Hepatocyte (in vitro differentiated cells): Measurements from ENCODE around the gene MAGT1. TPM values are rescaled to one million over a fixed set of nuclear protein-coding genes. Genes with fewer than 3 reads are reported as not detected.

Experiments used
- DNase-seq: peaks from one replicate; pipeline ENCODE4 v3.0.0-alpha.2; 2016; ENCODE audit warnings: low spot score
- H2AFZ ChIP-seq: fragments of 200-600 bp; sonication (generic); 2 replicates; pipeline ENCODE4 v1.6.0; 2016; ENCODE audit warnings: antibody characterized with exemption, mild to moderate bottlenecking
- H3K27ac ChIP-seq: fragments of 200-600 bp; sonication (generic); 2 replicates; pipeline ENCODE4 v1.5.1; 2016; ENCODE audit warnings: mild to moderate bottlenecking
- H3K27me3 ChIP-seq: fragments of 200-600 bp; sonication (generic); 2 replicates; pipeline ENCODE4 v1.6.1; 2016
- H3K36me3 ChIP-seq: fragments of 200-600 bp; sonication (generic); replicated peaks from 2 replicates; pipeline ENCODE4 v1.5.1; 2016; ENCODE audit warnings: low read depth; ENCODE audit not compliant: insufficient read depth
- H3K4me1 ChIP-seq: fragments of 200-600 bp; sonication (generic); 2 replicates; pipeline ENCODE4 v1.5.1; 2016; ENCODE audit warnings: mild to moderate bottlenecking, moderate library complexity; ENCODE audit not compliant: insufficient read depth
- H3K4me2 ChIP-seq: fragments of 200-600 bp; sonication (generic); 2 replicates; pipeline ENCODE4 v1.6.0; 2016
- H3K4me3 ChIP-seq: fragments of 200-600 bp; sonication (generic); 2 replicates; pipeline ENCODE4 v1.5.1; 2016; ENCODE audit warnings: mild to moderate bottlenecking
- H3K79me2 ChIP-seq: fragments of 200-600 bp; sonication (generic); 2 replicates; pipeline ENCODE4 v1.6.0; 2017; ENCODE audit warnings: mild to moderate bottlenecking
- H3K9me2 ChIP-seq: fragments of 200-600 bp; sonication (generic); replicated peaks from 2 replicates; pipeline ENCODE4 v1.6.0; 2017; ENCODE audit warnings: mild to moderate bottlenecking; ENCODE audit not compliant: insufficient read depth
- H3K9me3 ChIP-seq: fragments of 200-600 bp; sonication (generic); 2 replicates; pipeline ENCODE4 v1.5.1; 2016; ENCODE audit warnings: low read depth, mild to moderate bottlenecking
- H4K20me1 ChIP-seq: fragments of 200-600 bp; sonication (generic); 2 replicates; pipeline ENCODE4 v1.6.0; 2016; ENCODE audit warnings: mild to moderate bottlenecking; ENCODE audit not compliant: insufficient read depth, poor library complexity, severe bottlenecking
- EZH2 ChIP-seq: fragments of 200-600 bp; sonication (generic); IDR thresholded peaks from 2 replicates; pipeline ENCODE4 v1.6.1; 2016; ENCODE audit warnings: antibody characterized with exemption, mild to moderate bottlenecking, borderline replicate concordance
- EZH2phosphoT487 ChIP-seq: fragments of 200-600 bp; sonication (generic); IDR thresholded peaks from one replicate; pipeline ENCODE4 v1.6.1; 2018; ENCODE audit warnings: antibody characterized with exemption, mild to moderate bottlenecking, low read depth, moderate library complexity; ENCODE audit not compliant: unreplicated experiment, severe bottlenecking
- WGBS: methylation state at CpG from one replicate; pipeline ENCODE4 v1.1.6; 2016; ENCODE audit warnings: low lambda C conversion rate; ENCODE audit errors: missing lambda C conversion rate; 5-methylcytosine and 5-hydroxymethylcytosine counted together
- polyA plus RNA-seq: library from polyadenylated mRNA; unstranded; fragments of >200 nt; fragmentation: Nextera tagmentation; extraction: Ambion mirVana; gene quantifications from 2 replicates; pipeline ENCODE4 v1.2.1, GENCODE V29; 2016
- total RNA-seq: library from RNA; depleted of rRNA; stranded (reverse); fragments of >200 nt; gene quantifications from 2 replicates; pipeline ENCODE4 v1.2.3, GENCODE V29; 2014
- TF ChIP-seq, protein P1 (sequence below): fragments of 200-600 bp; sonication (generic); IDR thresholded peaks from 2 replicates; pipeline ENCODE4 v1.5.1; 2016; ENCODE audit warnings: antibody characterized with exemption, mild to moderate bottlenecking; ENCODE audit not compliant: poor library complexity

The MAGT1 gene
- total and polyA plus RNA-seq, 2 experiments from 2014 or later, result 35.0 to 88.4 TPM

DNA sequence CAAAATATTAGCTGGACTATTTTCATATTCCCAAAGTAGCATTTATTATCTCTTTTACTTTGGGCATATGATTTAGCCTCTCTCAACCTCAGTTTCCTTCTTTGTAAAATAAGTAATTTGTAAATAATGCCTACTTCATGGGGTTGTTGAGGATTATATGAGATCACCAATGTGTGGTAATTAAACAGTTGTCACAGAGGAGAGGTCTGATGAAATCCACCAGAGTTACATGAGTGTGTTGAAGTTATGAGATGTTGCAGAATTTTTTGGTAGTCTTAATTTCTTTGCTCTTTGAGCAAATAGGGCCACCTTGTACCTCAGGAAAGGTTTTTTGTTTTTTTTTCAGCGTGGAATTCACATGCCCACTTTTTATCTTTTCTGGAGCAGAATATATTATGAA, 5.5 kb upstream of the MAGT1 start:
- H3K4me3 ChIP-seq, result peak overlapping the region; percentile 36
- H3K4me2 ChIP-seq, result peak overlapping the region; percentile 78
- no peak for DNase-seq
- H2AFZ ChIP-seq, result no peak overlapping the region
- H3K9me3 ChIP-seq, result no peaks in the 10 kb centered on the region
- H3K79me2 ChIP-seq, result peaks cover 34% of the 10 kb centered on the region
- TF ChIP-seq, protein P1, sequence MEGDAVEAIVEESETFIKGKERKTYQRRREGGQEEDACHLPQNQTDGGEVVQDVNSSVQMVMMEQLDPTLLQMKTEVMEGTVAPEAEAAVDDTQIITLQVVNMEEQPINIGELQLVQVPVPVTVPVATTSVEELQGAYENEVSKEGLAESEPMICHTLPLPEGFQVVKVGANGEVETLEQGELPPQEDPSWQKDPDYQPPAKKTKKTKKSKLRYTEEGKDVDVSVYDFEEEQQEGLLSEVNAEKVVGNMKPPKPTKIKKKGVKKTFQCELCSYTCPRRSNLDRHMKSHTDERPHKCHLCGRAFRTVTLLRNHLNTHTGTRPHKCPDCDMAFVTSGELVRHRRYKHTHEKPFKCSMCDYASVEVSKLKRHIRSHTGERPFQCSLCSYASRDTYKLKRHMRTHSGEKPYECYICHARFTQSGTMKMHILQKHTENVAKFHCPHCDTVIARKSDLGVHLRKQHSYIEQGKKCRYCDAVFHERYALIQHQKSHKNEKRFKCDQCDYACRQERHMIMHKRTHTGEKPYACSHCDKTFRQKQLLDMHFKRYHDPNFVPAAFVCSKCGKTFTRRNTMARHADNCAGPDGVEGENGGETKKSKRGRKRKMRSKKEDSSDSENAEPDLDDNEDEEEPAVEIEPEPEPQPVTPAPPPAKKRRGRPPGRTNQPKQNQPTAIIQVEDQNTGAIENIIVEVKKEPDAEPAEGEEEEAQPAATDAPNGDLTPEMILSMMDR, result no peak
- TF ChIP-seq EZH2phosphoT487, result no peak
- no peak for TF ChIP-seq EZH2
- H3K36me3 ChIP-seq, result no peaks in the 10 kb centered on the region
- 68% methylated on average over 1 of the region's 1 CpG for WGBS
- no peaks in the 10 kb centered on the region for H3K4me1 ChIP-seq
- H3K27ac ChIP-seq, result peak overlapping the region; percentile 86
- no peaks in the 10 kb centered on the region for H4K20me1 ChIP-seq
- H3K27me3 ChIP-seq, result no peaks in the 10 kb centered on the region
- no peaks in the 10 kb centered on the region for H3K9me2 ChIP-seq

DNA sequence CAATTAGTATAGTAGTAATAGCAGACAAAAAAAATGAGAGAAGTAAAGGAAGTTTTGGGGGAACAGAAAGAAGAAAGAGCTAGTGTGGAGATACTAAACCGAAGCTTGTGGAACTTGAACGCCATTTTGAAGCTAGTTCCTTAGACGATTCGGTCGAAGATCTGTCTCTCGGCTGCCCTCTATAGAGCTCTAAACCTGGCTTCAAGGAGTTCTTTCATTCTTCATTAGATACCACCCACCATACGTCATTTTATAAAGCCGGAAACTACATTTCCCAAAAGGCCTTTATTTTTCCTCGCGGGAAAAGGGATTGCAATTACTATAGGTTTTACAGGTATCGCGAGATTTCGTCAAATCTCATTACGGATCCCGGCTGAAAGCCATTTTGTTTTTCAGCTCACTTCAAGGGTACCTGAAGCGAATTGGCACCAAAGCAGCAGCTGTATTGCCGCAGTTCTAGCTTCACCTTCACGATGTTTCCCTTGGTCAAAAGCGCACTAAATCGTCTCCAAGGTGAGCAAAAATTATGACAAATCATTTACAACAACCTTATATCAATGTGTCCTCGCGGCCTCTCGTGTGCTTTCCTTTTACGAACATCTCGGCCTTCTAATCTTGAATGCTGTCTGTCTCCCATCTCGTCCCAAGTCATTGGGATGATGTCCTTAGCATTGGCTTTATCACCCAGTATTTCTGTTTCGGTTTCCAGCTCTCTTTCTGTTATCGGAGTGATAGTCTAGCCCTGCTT, 4.0 kb upstream of the MAGT1 start, which contains the start of gene COX7B:
TSS of gene COX7B (plus strand) at position 388 of the 748 bp plus-strand sequence. CDS start at position 474, 86 bp downstream.
- DNase-seq, result peak; percentile 91
- H3K9me3 ChIP-seq, result no peaks in the 10 kb centered on the region
- TF ChIP-seq EZH2, result no peak
- TF ChIP-seq, protein P1, result peak; percentile 49
- H3K4me1 ChIP-seq, result no peaks in the 10 kb centered on the region
- peak within 1 kb of the TSS; percentile 82 for H2AFZ ChIP-seq
- no peaks in the 10 kb centered on the region for H4K20me1 ChIP-seq
- WGBS, result 39% methylated on average over 28 of the region's 28 CpGs
- peak within 1 kb of the TSS; percentile 36 for H3K4me3 ChIP-seq
- H3K79me2 ChIP-seq, result peaks cover 38% of the 10 kb centered on the region
- H3K9me2 ChIP-seq, result no peaks in the 10 kb centered on the region
- H3K27me3 ChIP-seq, result no peaks in the 10 kb centered on the region
- peak within 1 kb of the TSS; percentile 78 for H3K4me2 ChIP-seq
- peak within 1 kb of the TSS; percentile 94 for H3K27ac ChIP-seq
- no peaks in the 10 kb centered on the region for H3K36me3 ChIP-seq

DNA sequence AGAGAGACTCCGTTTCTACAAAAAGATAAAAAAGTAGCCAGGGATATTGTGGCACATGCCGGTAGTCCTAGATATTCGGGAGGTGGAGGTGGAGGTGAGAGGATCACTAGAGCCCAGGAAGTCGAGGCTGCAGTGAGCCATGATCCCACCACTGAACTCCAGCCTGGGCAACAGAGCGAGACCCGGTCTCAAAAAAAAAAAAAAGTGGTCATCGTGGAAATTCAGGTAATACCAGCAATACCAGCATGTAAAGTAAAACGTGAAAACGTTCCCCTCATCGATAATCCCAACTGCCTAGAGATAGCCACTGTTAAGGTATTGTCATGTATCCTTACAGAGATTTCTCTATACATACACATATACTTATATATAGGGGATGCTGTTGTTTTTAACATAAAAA, 1.5 kb downstream of the MAGT1 start:
- H3K4me3 ChIP-seq, result no peak overlapping the region
- DNase-seq, result no peak
- 70% methylated on average over 10 of the region's 10 CpGs for WGBS
- no peaks in the 10 kb centered on the region for H3K4me1 ChIP-seq
- H3K27ac ChIP-seq, result no peak overlapping the region
- H3K4me2 ChIP-seq, result peak overlapping the region; percentile 72
- H3K79me2 ChIP-seq, result peaks cover 52% of the 10 kb centered on the region
- TF ChIP-seq EZH2 (no peak), EZH2phosphoT487 (no peak)
- TF ChIP-seq, protein P1, result no peak
- H3K27me3 ChIP-seq, result no peaks in the 10 kb centered on the region
- no peak overlapping the region for H2AFZ ChIP-seq
- H4K20me1 ChIP-seq, result no peaks in the 10 kb centered on the region
- no peaks in the 10 kb centered on the region for H3K9me2 ChIP-seq
- H3K36me3 ChIP-seq, result no peaks in the 10 kb centered on the region
- no peaks in the 10 kb centered on the region for H3K9me3 ChIP-seq
